Parathyroid adenoma (tissue), 2 donors: Measurements from ENCODE around the gene SUCLG2.
A peak's percentile ranks its signal among the peaks of the same experiment; 100 is the strongest.

Source experiments
- H2AFZ ChIP-seq: fragments of 300-600 bp; sonication (generic); one replicate; pipeline ENCODE4 v1.7.0; 2017; ENCODE audit warnings: antibody characterized with exemption, mild to moderate bottlenecking
- H3K27ac ChIP-seq: fragments of 300-600 bp; sonication (generic); one replicate; pipeline ENCODE4 v1.7.0; 2017
- H3K27me3 ChIP-seq: fragments of 300-600 bp; sonication (generic); one replicate; pipeline ENCODE4 v1.7.0; 2017; ENCODE audit warnings: low read length; ENCODE audit not compliant: control insufficient read depth, insufficient read depth
- H3K36me3 ChIP-seq: fragments of 300-600 bp; sonication (generic); one replicate; pipeline ENCODE4 v1.7.0; 2017; ENCODE audit warnings: low read length; ENCODE audit not compliant: control insufficient read depth, insufficient read depth
- H3K4me1 ChIP-seq: fragments of 300-600 bp; sonication (generic); one replicate; pipeline ENCODE4 v1.7.0; 2017; ENCODE audit warnings: control low read depth
- H3K4me2 ChIP-seq: fragments of 300-600 bp; sonication (generic); one replicate; pipeline ENCODE4 v1.7.0; 2017; ENCODE audit warnings: low read length
- H3K4me3 ChIP-seq: fragments of 300-600 bp; sonication (generic); one replicate; pipeline ENCODE4 v1.7.0; 2017; ENCODE audit warnings: low read depth, low read length
- H3K79me2 ChIP-seq: fragments of 300-600 bp; sonication (generic); one replicate; pipeline ENCODE4 v1.7.0; 2017; ENCODE audit warnings: control low read depth
- H3K9ac ChIP-seq: fragments of 300-600 bp; sonication (generic); one replicate; pipeline ENCODE4 v1.7.0; 2017; ENCODE audit warnings: mild to moderate bottlenecking
- H3K9me3 ChIP-seq: fragments of 300-600 bp; sonication (generic); one replicate; pipeline ENCODE4 v1.7.0; 2017; ENCODE audit warnings: low read length; ENCODE audit not compliant: control insufficient read depth
- CTCF ChIP-seq: fragments of 300-600 bp; sonication (generic); IDR thresholded peaks from one replicate; pipeline ENCODE4 v1.7.0; 2017; ENCODE audit warnings: antibody characterized with exemption, mild to moderate bottlenecking
- donor health status: primary hyperparathyroidism.

Gene SUCLG2

GRCh38 chr3:67654844-67655177 lies 399 bp upstream of the SUCLG2 start:
- Histone ChIP-seq H3K79me2 (peaks cover 7% of the 10 kb centered on the region), H3K27ac (peak overlapping the region; percentile 89), H3K36me3 (no peaks in the 10 kb centered on the region), H2AFZ (peak overlapping the region; percentile 100), H3K9me3 (no peaks in the 10 kb centered on the region), H3K9ac (peak overlapping the region; percentile 69), H3K4me2 (peak overlapping the region; percentile 99), H3K4me1 (peaks cover 9% of the 10 kb centered on the region), H3K4me3 (peak overlapping the region; percentile 90), H3K27me3 (no peaks in the 10 kb centered on the region)
- no peak for TF ChIP-seq CTCF

GRCh38 chr3:67653425-67654098 lies 850 bp downstream of the SUCLG2 start:
- H3K79me2 ChIP-seq: peaks cover 7% of the 10 kb centered on the region
- H3K4me3 ChIP-seq: peak overlapping the region; percentile 90
- H3K4me2 ChIP-seq: peak overlapping the region; percentile 99
- H3K4me1 ChIP-seq: peaks cover 12% of the 10 kb centered on the region
- H3K27me3 ChIP-seq: no peaks in the 10 kb centered on the region
- peak overlapping the region; percentile 79 for H3K9ac ChIP-seq
- no peak for TF ChIP-seq CTCF
- no peaks in the 10 kb centered on the region for H3K36me3 ChIP-seq
- H2AFZ ChIP-seq: peak overlapping the region; percentile 100
- H3K27ac ChIP-seq: peak overlapping the region; percentile 89
- no peaks in the 10 kb centered on the region for H3K9me3 ChIP-seq

- no peak overlapping the region for H3K4me2 ChIP-seq
- H3K36me3 ChIP-seq: no peaks in the 10 kb centered on the region
- H3K4me3 ChIP-seq: no peak overlapping the region
- peaks cover 11% of the 10 kb centered on the region for H3K4me1 ChIP-seq
- no peaks in the 10 kb centered on the region for H3K27me3 ChIP-seq
- no peak overlapping the region for H3K27ac ChIP-seq
- no peak for TF ChIP-seq CTCF
- no peaks in the 10 kb centered on the region for H3K9me3 ChIP-seq
- peaks cover 4% of the 10 kb centered on the region for H3K79me2 ChIP-seq
- H3K9ac ChIP-seq: no peak overlapping the region
- no peak overlapping the region for H2AFZ ChIP-seq
These were observed 4.3 kb downstream of the SUCLG2 start for GRCh38 chr3:67650084-67650483.

- H3K4me1 ChIP-seq: peaks cover 7% of the 10 kb centered on the region
- H3K79me2 ChIP-seq: peaks cover under 1% of the 10 kb centered on the region
- H3K27ac ChIP-seq: no peak overlapping the region
- no peak overlapping the region for H3K9ac ChIP-seq
- H2AFZ ChIP-seq: no peak overlapping the region
- no peaks in the 10 kb centered on the region for H3K9me3 ChIP-seq
- H3K27me3 ChIP-seq: no peaks in the 10 kb centered on the region
- TF ChIP-seq CTCF: no peak
- no peaks in the 10 kb centered on the region for H3K36me3 ChIP-seq
- no peak overlapping the region for H3K4me3 ChIP-seq
- no peak overlapping the region for H3K4me2 ChIP-seq
These were observed 4.7 kb downstream of the SUCLG2 start for GRCh38 chr3:67649681-67650080.

GRCh38 chr3:67648701-67649100 lies 5.7 kb downstream of the SUCLG2 start:
- H3K36me3 ChIP-seq: no peaks in the 10 kb centered on the region
- no peak overlapping the region for H2AFZ ChIP-seq
- no peak overlapping the region for H3K4me3 ChIP-seq
- no peaks in the 10 kb centered on the region for H3K9me3 ChIP-seq
- peaks cover 4% of the 10 kb centered on the region for H3K4me1 ChIP-seq
- no peak for TF ChIP-seq CTCF
- no peaks in the 10 kb centered on the region for H3K79me2 ChIP-seq
- H3K4me2 ChIP-seq: no peak overlapping the region
- no peak overlapping the region for H3K27ac ChIP-seq
- no peak overlapping the region for H3K9ac ChIP-seq
- H3K27me3 ChIP-seq: no peaks in the 10 kb centered on the region
